ENCODE results near the gene GPR160.
"Not testable (repeated sequence)": the region's sequence is repeated elsewhere in the genome, so short reads cannot be mapped to it uniquely, and the experiment has no call there.

Gene GPR160

DNA sequence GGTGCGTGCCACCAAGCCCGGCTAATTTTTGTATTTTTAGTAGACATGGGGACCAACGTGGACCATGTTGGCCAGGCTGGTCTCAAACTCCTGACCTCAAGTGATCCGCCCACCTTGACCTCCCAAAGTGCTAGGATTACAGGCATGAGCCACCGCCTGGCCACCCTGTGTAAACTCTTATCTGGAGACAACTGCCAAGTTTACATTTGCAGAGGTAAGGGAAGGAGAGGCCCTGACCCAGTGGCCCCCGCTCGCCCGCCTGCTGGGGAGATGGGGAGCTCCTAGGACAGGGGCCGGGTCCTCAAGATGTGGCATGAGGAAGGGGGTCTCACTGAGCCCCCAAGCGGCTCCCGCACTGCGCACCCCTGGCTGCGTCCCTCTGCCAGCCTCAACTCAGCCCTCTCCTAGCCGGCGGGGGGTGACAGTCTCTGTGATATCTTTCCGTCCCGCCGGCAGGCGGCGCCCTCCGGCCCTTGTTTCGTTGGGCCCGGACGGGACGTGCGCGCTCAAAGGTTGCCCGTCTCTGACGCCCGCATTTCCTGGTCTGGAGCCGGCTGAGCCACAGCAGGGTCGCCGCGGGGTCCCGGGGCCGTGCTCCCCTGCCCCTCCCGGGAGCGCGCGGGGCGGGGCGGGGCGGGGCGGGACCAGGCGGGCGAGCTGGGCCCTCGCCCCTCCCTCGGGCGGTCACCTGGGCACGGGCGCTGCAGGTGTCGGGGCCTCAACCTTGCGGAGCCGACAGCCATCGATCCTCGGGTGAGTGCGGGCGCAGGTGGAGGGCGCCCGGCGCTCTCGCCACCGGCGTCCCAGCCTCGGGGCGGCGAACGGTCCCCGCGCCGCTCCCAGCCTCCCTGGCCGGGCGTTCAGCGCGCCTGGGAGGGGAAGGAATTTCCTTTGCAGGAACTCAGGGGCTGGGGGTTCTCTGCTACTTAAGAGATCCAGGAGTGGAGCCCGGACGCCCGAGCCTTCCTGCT lies at the start of gene GPR160:
GPR160 (plus strand) TSS at position 533 of the 971 bp plus-strand sequence. CDS start 45,978 bp downstream, outside the sequence.
- peak; percentile 88 for DNase-seq

- DNase-seq, result no peak
Observed at GRCh38 chr3:169990431-169990830, 47.4 kb upstream of the GPR160 start.

GRCh38 chr3:169992156-169992555 lies 45.6 kb upstream of the GPR160 start:
- DNase-seq, result no peak

DNA sequence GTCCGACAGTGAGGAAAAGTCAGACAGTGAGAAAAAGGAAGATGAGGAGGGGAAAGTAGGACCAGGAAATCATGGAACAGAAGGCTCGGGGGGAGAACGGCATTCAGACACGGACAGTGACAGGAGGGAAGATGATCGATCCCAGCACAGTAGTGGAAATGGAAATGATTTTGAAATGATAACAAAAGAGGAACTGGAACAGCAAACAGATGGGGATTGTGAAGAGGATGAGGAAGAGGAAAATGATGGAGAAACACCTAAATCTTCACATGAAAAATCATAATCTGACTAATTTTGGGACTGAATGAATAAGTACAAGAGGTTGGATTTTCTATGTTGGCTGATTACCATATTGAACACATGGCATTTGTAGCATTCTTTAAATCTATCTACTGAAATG lies 45.0 kb upstream of the GPR160 start:
- DNase-seq, result no peak

DNA sequence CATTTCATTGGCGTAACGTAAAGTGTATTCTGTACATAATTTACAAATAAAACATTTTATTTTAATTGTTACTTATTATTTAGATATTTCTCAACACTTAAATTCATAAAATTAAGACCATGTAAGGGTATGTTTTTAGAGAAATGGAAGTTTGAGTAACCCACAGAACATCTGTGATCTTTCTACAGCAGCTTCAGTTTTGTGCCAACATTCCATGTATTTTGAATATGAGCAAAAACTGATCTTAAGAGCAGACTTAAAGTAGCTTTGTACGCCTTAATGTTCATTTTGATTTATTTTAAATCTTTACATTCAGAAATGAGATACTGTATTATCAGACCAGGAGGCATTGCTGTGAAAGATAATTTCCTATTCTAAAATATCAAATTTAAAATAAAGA lies 44.0 kb upstream of the GPR160 start:
- no peak for DNase-seq

DNA sequence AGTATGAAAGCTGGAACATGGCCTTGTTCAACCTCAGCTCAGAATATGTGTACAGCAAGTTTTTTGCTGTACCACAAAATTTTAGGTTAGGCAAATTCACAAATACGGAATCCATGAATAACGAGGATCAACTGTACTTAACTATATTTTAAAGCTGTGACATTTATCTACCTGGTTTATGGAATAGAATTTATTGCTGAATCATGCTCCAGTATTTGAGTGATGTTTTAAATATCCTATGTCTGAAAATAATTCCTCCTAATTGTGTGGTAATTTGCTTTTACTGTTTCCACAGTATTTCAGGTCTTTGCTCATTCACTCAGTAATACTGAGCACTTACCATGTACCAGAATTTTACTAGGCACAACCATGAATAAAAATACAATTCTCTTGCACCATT lies 41.7 kb upstream of the GPR160 start:
- no peak for DNase-seq

GRCh38 chr3:169998668-169999131 lies 39.1 kb upstream of the GPR160 start:
- DNase-seq, result no peak

- DNase-seq, result no peak
Observed at GRCh38 chr3:169999433-169999832, 38.4 kb upstream of the GPR160 start.

DNA sequence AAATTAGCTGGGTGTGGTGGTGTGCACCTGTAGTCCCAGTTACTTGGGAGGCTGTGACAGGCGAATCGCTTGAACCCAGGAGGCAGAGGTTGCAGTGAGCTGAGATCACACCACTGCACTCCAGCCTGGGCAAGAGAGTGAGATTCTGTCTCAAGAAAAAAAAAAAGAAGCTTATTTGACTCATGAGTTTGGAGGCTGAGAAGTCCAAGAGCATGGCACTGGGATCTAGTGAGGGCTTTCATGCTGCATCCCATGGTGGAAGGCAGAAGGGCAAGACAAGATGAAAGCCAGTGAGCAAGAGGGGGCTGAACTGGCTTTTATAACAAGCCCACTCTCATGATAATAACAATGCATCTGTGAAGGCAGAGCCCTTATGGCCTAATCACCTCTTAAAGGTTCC lies 37.7 kb upstream of the GPR160 start:
- no peak for DNase-seq

DNA sequence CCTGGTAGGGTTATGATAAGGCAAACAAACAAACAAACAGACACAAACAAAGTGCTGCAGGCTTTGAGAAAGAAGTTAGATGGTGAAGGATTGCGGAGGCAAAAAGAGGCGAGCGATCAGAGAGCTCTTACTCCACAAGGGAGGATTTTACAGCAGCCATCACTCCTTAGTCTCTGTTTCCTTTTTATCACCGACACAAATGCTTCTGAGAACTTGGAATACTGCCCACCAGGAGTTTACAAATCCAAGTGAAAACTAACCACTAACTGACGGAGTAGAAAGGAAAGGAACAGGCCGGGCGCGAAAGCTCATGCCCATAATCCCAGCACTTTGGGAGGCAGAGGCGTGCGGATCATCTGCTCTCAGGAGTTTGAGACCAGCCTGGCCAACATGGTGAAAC lies 35.6 kb upstream of the GPR160 start:
- DNase-seq, result no peak

GRCh38 chr3:170002879-170003278 lies 34.9 kb upstream of the GPR160 start:
- DNase-seq, result no peak

- no peak for DNase-seq
Observed at GRCh38 chr3:170003881-170004356, 33.9 kb upstream of the GPR160 start.

- no peak for DNase-seq
Observed at GRCh38 chr3:170007031-170007663, 30.6 kb upstream of the GPR160 start.

DNA sequence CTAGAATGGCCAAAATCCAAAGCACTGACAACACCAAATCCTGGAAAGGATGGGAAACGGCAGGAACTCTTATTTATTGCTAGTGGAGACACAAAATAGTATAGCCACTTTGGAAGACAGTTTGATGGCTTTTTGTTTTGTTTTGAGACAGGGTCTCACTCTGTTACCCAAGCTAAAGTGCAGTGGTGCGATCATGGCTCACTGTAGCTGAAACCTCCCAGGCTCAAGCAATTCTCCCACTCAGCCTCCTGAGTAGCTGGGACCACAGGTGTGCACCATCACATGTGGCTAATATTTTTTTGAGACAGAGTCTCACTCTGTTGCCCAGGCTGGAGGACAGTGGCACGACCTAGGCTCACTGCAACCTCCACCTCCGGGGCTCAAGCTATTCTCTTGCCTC lies 27.3 kb upstream of the GPR160 start:
- no peak for DNase-seq

DNA sequence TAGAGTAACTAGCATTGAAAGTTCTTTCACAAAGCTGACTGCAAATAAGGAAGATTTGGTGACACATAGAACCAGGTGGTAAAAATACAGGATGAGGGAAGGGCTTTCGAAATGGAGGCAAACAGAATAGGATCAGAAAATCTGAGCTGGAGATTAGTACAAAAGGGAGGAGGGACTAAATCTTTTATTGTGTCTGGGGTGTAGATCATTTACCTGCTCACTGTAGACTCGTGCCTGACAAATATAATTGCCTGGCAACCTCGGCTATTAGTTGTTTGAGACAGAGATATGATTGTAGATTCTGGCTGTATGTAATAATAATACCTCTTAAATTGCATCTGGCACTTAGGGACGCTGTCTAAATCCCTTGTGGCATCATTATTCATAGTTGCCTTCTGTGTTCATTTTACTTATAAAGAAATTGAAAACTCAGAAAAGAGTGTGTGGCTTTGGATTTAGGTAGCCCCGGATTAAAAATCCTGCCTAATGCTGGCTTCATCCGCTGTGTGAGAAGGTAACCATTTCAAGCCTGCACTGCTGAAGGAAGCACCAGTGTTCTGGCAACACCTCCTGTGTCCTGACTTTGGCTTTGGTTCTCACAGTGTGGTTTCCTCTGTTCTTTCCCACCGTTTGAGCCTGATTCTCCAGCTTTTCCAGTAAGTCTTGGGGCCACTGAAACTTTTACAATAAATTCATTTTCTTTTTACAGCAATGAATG lies 25.0 kb upstream of the GPR160 start:
- no peak for DNase-seq

- no peak for DNase-seq
Observed at GRCh38 chr3:170016057-170016456, 21.7 kb upstream of the GPR160 start.

GRCh38 chr3:170019306-170019705 lies 18.5 kb upstream of the GPR160 start:
- not testable (repeated sequence) for DNase-seq

GRCh38 chr3:170021083-170021482 lies 16.7 kb upstream of the GPR160 start:
- no peak for DNase-seq

DNA sequence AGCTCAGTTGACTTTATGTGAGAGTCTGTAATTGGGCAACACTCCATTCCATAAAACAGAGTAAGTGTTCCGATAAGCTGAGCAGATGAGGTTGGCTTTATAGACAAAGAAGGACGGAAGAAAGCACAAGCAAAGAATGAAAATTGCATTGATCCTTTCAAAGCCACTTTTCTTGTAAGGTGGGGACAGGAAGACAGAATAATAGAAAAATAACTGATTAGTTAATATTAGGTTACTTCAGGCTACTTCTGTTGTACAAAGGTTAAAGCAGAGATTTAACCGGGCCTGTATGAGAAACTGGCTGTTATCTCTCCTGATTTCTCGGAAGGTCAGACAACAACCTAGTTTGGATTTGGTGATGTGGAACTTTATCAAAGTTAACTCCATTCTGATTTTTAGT lies 15.5 kb upstream of the GPR160 start:
- DNase-seq, result no peak

DNA sequence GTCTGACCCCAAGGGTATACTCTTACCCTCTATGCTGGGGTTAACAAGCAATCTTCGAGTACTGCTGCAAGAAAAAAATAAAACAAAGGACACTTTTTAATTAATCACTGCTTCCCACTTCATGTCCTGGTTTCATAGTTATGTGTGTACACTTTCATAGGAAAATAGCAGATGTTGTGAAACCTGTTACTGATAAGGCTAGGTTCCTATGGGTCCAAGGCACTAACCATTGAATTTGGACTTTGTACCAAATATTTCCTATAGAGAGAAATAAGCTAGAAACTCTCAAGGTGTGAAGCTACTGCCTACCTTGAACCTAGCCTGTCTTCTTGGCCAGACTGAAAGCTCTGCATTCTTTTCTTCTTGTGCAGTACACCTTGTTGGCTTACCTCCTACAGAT lies 14.6 kb upstream of the GPR160 start:
- no peak for DNase-seq

DNA sequence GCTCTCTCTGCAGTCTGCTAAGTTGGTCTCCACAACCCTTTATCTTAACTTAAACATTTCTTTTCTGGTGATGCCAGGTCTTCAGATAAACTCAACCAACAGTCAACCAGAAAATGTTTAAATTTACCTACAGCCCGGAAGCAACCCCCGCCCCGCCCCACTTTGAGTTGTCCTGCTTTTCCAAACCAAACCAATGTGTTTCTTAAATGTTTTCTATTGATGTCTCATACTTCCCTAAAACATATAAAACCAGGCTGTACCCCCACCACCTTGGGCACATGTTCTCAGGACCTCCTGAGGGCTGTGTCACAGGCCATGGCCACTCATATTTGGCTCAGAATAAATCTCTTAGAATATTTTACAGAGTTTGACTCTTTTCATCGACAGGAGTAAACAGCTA lies 13.2 kb upstream of the GPR160 start:
- no peak for DNase-seq

GRCh38 chr3:170027233-170028102 lies 10.3 kb upstream of the GPR160 start:
- no peak for DNase-seq

Measured in islet precursor cell (in vitro differentiated cells).